ENCODE data around the gene MEX3D. TPM values are rescaled to one million over a fixed set of nuclear protein-coding genes. Genes with fewer than 3 reads are reported as not detected.
A peak's percentile ranks its signal among the peaks of the same experiment; 100 is the strongest.

Gene MEX3D
- total RNA-seq: 1 to 10 TPM; 1.6 to 2.3 TPM
- 2.9 TPM for polyA plus RNA-seq (2013, experiment 1 of 2)
- polyA plus RNA-seq (2013, experiment 2 of 2): 2.7 TPM
- 1.2 to 23.0 (median 6.1) reads per million in 172 experiments for total RNA-seq

DNA sequence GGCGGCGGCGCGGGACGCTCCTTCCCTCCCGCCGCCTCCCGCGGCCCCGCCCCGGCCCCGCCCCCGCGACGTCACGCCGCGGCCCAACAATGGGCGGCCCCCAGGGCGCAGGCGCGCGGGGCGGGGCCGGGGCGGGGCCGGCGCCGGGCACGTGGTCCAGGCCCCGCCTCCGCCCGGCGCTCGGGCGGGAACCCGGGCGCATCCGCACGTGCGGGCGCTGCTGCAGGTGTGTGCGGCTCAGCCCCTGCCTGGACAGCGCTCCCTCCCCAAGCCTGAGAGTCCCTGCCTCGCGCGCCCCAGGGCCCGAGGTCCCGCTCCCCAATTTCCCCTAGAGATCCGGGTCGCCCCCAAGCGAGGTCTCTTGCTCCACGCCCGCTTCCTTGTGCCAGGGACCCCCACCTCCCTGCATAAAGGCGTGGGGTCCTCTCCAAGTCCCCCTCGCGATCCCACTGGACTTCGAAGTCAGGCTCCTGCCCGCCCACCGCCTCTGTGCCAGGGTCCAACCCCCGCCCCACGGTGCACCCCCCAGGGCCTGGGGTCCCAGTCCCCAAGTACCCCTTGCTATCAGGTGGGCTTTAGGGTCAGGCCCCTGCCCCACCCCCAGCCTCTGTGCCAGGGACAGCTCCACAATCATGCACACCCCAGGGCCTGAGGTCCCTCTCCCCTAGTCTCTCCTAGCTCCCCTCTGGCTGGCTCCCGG is at the start of gene MEX3D:
MEX3D (minus strand) TSS at position 6 of the 700 bp plus-strand sequence. CDS start 267 bp downstream, outside the sequence.
- no peak within 1 kb of the TSS for H3K27ac ChIP-seq (ENCODE audit: low read depth in 1 of 2, low read length in 2 of 2)
- no peaks in the 10 kb centered on the region for H3K9me3 ChIP-seq (ENCODE audit: control insufficient read depth in 1 of 2, insufficient read depth in 1 of 2, low read length in 2 of 2)
- ATAC-seq (ENCODE audit: poor library complexity) (peak; percentile 89), DNase-seq (peak; percentile 68 to 96 (median 83))
- TF ChIP-seq, protein P1, sequence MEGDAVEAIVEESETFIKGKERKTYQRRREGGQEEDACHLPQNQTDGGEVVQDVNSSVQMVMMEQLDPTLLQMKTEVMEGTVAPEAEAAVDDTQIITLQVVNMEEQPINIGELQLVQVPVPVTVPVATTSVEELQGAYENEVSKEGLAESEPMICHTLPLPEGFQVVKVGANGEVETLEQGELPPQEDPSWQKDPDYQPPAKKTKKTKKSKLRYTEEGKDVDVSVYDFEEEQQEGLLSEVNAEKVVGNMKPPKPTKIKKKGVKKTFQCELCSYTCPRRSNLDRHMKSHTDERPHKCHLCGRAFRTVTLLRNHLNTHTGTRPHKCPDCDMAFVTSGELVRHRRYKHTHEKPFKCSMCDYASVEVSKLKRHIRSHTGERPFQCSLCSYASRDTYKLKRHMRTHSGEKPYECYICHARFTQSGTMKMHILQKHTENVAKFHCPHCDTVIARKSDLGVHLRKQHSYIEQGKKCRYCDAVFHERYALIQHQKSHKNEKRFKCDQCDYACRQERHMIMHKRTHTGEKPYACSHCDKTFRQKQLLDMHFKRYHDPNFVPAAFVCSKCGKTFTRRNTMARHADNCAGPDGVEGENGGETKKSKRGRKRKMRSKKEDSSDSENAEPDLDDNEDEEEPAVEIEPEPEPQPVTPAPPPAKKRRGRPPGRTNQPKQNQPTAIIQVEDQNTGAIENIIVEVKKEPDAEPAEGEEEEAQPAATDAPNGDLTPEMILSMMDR (IDR thresholded peaks at IDR 0.05): no peak
- no peaks in the 10 kb centered on the region for H3K36me3 Mint-ChIP-seq (ENCODE audit: low read depth)
- H3K27me3 ChIP-seq (ENCODE audit: control insufficient read depth in 1 of 2, insufficient read depth in 2 of 2, low read length in 2 of 2): no peaks in the 10 kb centered on the region
- no peak within 1 kb of the TSS for H3K27ac Mint-ChIP-seq
- ChIA-PET POLR2A (interaction anchor here (0.6 kb wide), 1 partner anchor 25 kb away, joined by 3 read pairs; no protein-coding TSS in a partner anchor), CTCF (no interaction called here)
- H3K27me3 Mint-ChIP-seq: peaks cover 4% of the 10 kb centered on the region
- peaks cover 13% of the 10 kb centered on the region for H3K4me1 ChIP-seq (ENCODE audit: insufficient read depth, low read length)
- no peaks in the 10 kb centered on the region for H3K36me3 ChIP-seq (ENCODE audit: insufficient read depth, low read length)
- peak within 1 kb of the TSS; percentile 45 for H3K4me3 Mint-ChIP-seq
- no peaks in the 10 kb centered on the region for H3K9me3 Mint-ChIP-seq
- peak within 1 kb of the TSS; percentile 32 for H3K4me3 ChIP-seq (ENCODE audit: low read length)
- H3K4me1 Mint-ChIP-seq (ENCODE audit: low read depth): peaks cover 4% of the 10 kb centered on the region
- intact Hi-C loops (cut with DNase I, micrococcal nuclease): loop anchor here in 1 of 2 experiments (1.0 to 2.0 kb wide), 3 partner anchors 22 to 83 kb away; partner anchors contain the start of gene UQCR11

DNA sequence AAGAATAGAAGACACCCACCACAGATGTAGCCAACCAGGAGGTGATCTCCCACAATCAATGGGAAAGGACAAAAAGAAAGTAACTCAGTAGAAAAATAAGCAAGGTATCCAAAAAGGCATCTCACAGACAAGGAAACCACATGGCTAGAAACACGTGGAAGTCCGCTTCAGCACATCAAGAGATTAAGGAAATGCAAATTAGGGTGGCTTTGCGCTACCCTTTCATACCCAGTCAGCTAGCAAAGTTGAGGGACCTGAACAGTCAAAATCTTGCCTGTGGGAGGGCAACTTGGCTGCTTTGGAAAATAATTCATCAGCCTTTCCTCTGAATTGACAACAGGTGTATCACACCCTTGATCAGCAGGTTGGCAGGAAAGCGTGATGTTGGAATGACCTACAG is 48.8 kb upstream of the MEX3D start:
- Mint-ChIP-seq H3K4me1 (ENCODE audit: low read depth) (peaks cover 17% of the 10 kb centered on the region), H3K4me3 (no peak overlapping the region), H3K36me3 (ENCODE audit: low read depth) (peaks cover 44% of the 10 kb centered on the region), H3K9me3 (no peaks in the 10 kb centered on the region), H3K27me3 (no peaks in the 10 kb centered on the region), H3K27ac (no peak overlapping the region)
- TF ChIP-seq, protein P1 (IDR thresholded peaks at IDR 0.05): no peak
- H3K36me3 ChIP-seq (ENCODE audit: insufficient read depth, low read length): peaks cover 58% of the 10 kb centered on the region
- ATAC-seq (ENCODE audit: poor library complexity) (no peak), DNase-seq (peak in 1 of 14 experiments; percentile 24)
- no peaks in the 10 kb centered on the region for H3K27me3 ChIP-seq (ENCODE audit: control insufficient read depth in 1 of 2, insufficient read depth in 2 of 2, low read length in 2 of 2)
- peaks cover 17% of the 10 kb centered on the region for H3K4me1 ChIP-seq (ENCODE audit: insufficient read depth, low read length)
- no peak overlapping the region for H3K4me3 ChIP-seq (ENCODE audit: low read length)
- ChIA-PET CTCF (interaction anchor here (1.4 kb wide), 1 partner anchor 11 kb away, joined by 4 read pairs; no protein-coding TSS in a partner anchor), POLR2A (interaction anchor here (1.0 to 1.2 kb wide), 2 partner anchors 24 to 36 kb away, joined by 3 to 4 read pairs; partner anchors contain the start of gene TCF3)
- H3K27ac ChIP-seq (ENCODE audit: low read depth in 1 of 2, low read length in 2 of 2): no peak overlapping the region
- intact Hi-C loops (cut with DNase I, micrococcal nuclease): no loop called here
- no peaks in the 10 kb centered on the region for H3K9me3 ChIP-seq (ENCODE audit: control insufficient read depth in 1 of 2, insufficient read depth in 1 of 2, low read length in 2 of 2)

DNA sequence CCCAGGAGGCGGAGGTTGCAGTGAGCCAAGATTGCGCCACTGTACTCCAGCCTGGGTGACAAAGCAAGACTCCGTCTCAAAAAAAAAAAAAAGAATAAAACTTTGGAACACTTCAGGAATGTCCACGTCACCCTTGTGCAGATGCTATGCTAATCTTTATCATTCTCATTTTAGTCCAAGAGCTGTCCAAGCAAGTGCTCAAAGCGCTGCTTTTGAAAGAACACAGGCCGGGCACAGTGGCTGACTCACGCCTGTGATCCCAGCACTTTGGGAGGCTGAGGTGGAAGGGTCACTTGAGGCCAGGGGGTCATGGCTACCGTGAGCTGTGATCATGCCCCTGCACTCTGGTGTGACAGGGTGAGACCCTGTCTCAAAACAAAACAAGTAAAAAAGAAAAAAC is 48.3 kb upstream of the MEX3D start:
- peaks cover 47% of the 10 kb centered on the region for H3K36me3 Mint-ChIP-seq (ENCODE audit: low read depth)
- Histone ChIP-seq H3K36me3 (ENCODE audit: insufficient read depth, low read length) (peaks cover 55% of the 10 kb centered on the region), H3K4me3 (ENCODE audit: low read length) (no peak overlapping the region), H3K4me1 (ENCODE audit: insufficient read depth, low read length) (peaks cover 17% of the 10 kb centered on the region), H3K27me3 (ENCODE audit: control insufficient read depth in 1 of 2, insufficient read depth in 2 of 2, low read length in 2 of 2) (no peaks in the 10 kb centered on the region), H3K9me3 (ENCODE audit: control insufficient read depth in 1 of 2, insufficient read depth in 1 of 2, low read length in 2 of 2) (no peaks in the 10 kb centered on the region), H3K27ac (ENCODE audit: low read depth in 1 of 2, low read length in 2 of 2) (no peak overlapping the region)
- DNase-seq: no peak
- H3K4me1 Mint-ChIP-seq (ENCODE audit: low read depth): peaks cover 17% of the 10 kb centered on the region
- H3K27me3 Mint-ChIP-seq: no peaks in the 10 kb centered on the region
- H3K4me3 Mint-ChIP-seq: no peak overlapping the region
- intact Hi-C loops (cut with DNase I, micrococcal nuclease): no loop called here
- TF ChIP-seq, protein P1 (IDR thresholded peaks at IDR 0.05): no peak
- ChIA-PET CTCF (interaction anchor here (1.4 kb wide), 1 partner anchor 11 kb away, joined by 4 read pairs; no protein-coding TSS in a partner anchor), POLR2A (interaction anchor here (1.0 kb wide), 1 partner anchor 23 kb away, joined by 3 read pairs; no protein-coding TSS in a partner anchor)
- H3K9me3 Mint-ChIP-seq: no peaks in the 10 kb centered on the region
- H3K27ac Mint-ChIP-seq: no peak overlapping the region
- no peak for ATAC-seq (ENCODE audit: poor library complexity)
